Measurements from ENCODE around the gene C22orf23. TPM values are rescaled to one million over a fixed set of nuclear protein-coding genes. Genes with fewer than 3 reads are reported as not detected.

The C22orf23 gene
- total RNA-seq, 1 experiment from 2014 or later: 0.52 TPM

GRCh38 chr22:37916311-37916710, 37.1 kb downstream of the C22orf23 start:
- no peak overlapping the region for H3K27ac Mint-ChIP-seq (ENCODE audit: unreplicated experiment)
- no peaks in the 10 kb centered on the region for H3K27me3 Mint-ChIP-seq (ENCODE audit: unreplicated experiment)
- H3K9me3 Mint-ChIP-seq (ENCODE audit: low read depth, unreplicated experiment): no peaks in the 10 kb centered on the region
- TF ChIP-seq CTCF (IDR thresholded peaks at IDR 0.05; ENCODE audit: unreplicated experiment): no peak
- H3K4me1 Mint-ChIP-seq (ENCODE audit: low read depth, unreplicated experiment): no peaks in the 10 kb centered on the region
- DNase-seq: no peak
- intact Hi-C loops (cut with micrococcal nuclease; ENCODE audit: unreplicated experiment): no loop called here
- BruUV-seq (replicated peaks): no TSS peak
- H3K4me3 Mint-ChIP-seq (ENCODE audit: low read depth, unreplicated experiment): no peak overlapping the region
- CTCF ChIA-PET: no interaction called here
- peaks cover 81% of the 10 kb centered on the region for H3K36me3 Mint-ChIP-seq (ENCODE audit: insufficient read depth, unreplicated experiment)

GRCh38 chr22:37913233-37913721, 40.1 kb downstream of the C22orf23 start:
- peaks cover 63% of the 10 kb centered on the region for H3K36me3 Mint-ChIP-seq (ENCODE audit: insufficient read depth, unreplicated experiment)
- no peak overlapping the region for H3K27ac Mint-ChIP-seq (ENCODE audit: unreplicated experiment)
- H3K4me3 Mint-ChIP-seq (ENCODE audit: low read depth, unreplicated experiment): no peak overlapping the region
- DNase-seq: no peak
- no TSS peak for BruUV-seq (replicated peaks)
- TF ChIP-seq CTCF (IDR thresholded peaks at IDR 0.05; ENCODE audit: unreplicated experiment): no peak
- CTCF ChIA-PET: interaction anchor here (1.0 kb wide), 1 partner anchor 14 kb away, joined by 4 read pairs; no protein-coding TSS in a partner anchor
- no peaks in the 10 kb centered on the region for H3K9me3 Mint-ChIP-seq (ENCODE audit: low read depth, unreplicated experiment)
- H3K4me1 Mint-ChIP-seq (ENCODE audit: low read depth, unreplicated experiment): no peaks in the 10 kb centered on the region
- intact Hi-C loops (cut with micrococcal nuclease; ENCODE audit: unreplicated experiment): no loop called here
- H3K27me3 Mint-ChIP-seq (ENCODE audit: unreplicated experiment): no peaks in the 10 kb centered on the region

GRCh38 chr22:37912171-37912570, 41.2 kb downstream of the C22orf23 start:
- H3K4me3 Mint-ChIP-seq (ENCODE audit: low read depth, unreplicated experiment): no peak overlapping the region
- H3K36me3 Mint-ChIP-seq (ENCODE audit: insufficient read depth, unreplicated experiment): peaks cover 61% of the 10 kb centered on the region
- peaks cover 10% of the 10 kb centered on the region for H3K4me1 Mint-ChIP-seq (ENCODE audit: low read depth, unreplicated experiment)
- BruUV-seq (replicated peaks): no TSS peak
- no peak for TF ChIP-seq CTCF (IDR thresholded peaks at IDR 0.05; ENCODE audit: unreplicated experiment)
- intact Hi-C loops (cut with micrococcal nuclease; ENCODE audit: unreplicated experiment): no loop called here
- no peaks in the 10 kb centered on the region for H3K27me3 Mint-ChIP-seq (ENCODE audit: unreplicated experiment)
- no peaks in the 10 kb centered on the region for H3K9me3 Mint-ChIP-seq (ENCODE audit: low read depth, unreplicated experiment)
- H3K27ac Mint-ChIP-seq (ENCODE audit: unreplicated experiment): no peak overlapping the region
- no peak for DNase-seq
- CTCF ChIA-PET: interaction anchor here (0.9 kb wide), 1 partner anchor 85 kb away, joined by 3 read pairs; no protein-coding TSS in a partner anchor

- intact Hi-C loops (cut with micrococcal nuclease; ENCODE audit: unreplicated experiment): no loop called here
- DNase-seq: no peak
- H3K27me3 Mint-ChIP-seq (ENCODE audit: unreplicated experiment): no peaks in the 10 kb centered on the region
- peaks cover 10% of the 10 kb centered on the region for H3K4me1 Mint-ChIP-seq (ENCODE audit: low read depth, unreplicated experiment)
- H3K27ac Mint-ChIP-seq (ENCODE audit: unreplicated experiment): no peak overlapping the region
- no TSS peak for BruUV-seq (replicated peaks)
- no peak overlapping the region for H3K4me3 Mint-ChIP-seq (ENCODE audit: low read depth, unreplicated experiment)
- no peak for TF ChIP-seq CTCF (IDR thresholded peaks at IDR 0.05; ENCODE audit: unreplicated experiment)
- CTCF ChIA-PET: interaction anchor here (0.9 kb wide), 1 partner anchor 86 kb away, joined by 3 read pairs; no protein-coding TSS in a partner anchor
- H3K36me3 Mint-ChIP-seq (ENCODE audit: insufficient read depth, unreplicated experiment): peaks cover 62% of the 10 kb centered on the region
- H3K9me3 Mint-ChIP-seq (ENCODE audit: low read depth, unreplicated experiment): no peaks in the 10 kb centered on the region
These were observed 41.7 kb downstream of the C22orf23 start for GRCh38 chr22:37911697-37912096.
